OCI-LY3 (cell line): Measurements from ENCODE around the gene ACYP2.

Experiments
- H2AFZ ChIP-seq: fragments of 200-600, 300-600 bp; shearing (Covaris generic); 2 replicates; pipeline ENCODE4 v1.6.0; 2014; ENCODE audit warnings: antibody characterized with exemption, low read depth, low read length
- H3K27ac ChIP-seq: fragments of 200-600, 300-600 bp; sonication (generic); 2 replicates; pipeline ENCODE4 v1.5.1; 2014; ENCODE audit warnings: mild to moderate bottlenecking, low read length, moderate library complexity, mixed read lengths
- H3K27me3 ChIP-seq: fragments of 200-600, 300-600 bp; sonication (generic); 2 replicates; pipeline ENCODE4 v1.6.1; 2014; ENCODE audit warnings: low read depth, low read length, mixed read lengths
- H3K36me3 ChIP-seq: fragments of 200-600, 300-600 bp; sonication (generic); replicated peaks from 2 replicates; pipeline ENCODE3; 2014; ENCODE audit warnings: low read depth, low read length, mixed read lengths
- H3K4me1 ChIP-seq: fragments of 300-600, 200-600 bp; sonication (generic); 2 replicates; pipeline ENCODE4 v1.6.1; 2014; ENCODE audit warnings: low read length, mixed read lengths
- H3K4me2 ChIP-seq: fragments of 200-600, 300-600 bp; sonication (generic); 2 replicates; pipeline ENCODE4 v1.6.1; 2014; ENCODE audit warnings: low read length, mixed read lengths
- H3K4me3 ChIP-seq: fragments of 300-600, 200-600 bp; sonication (generic); 2 replicates; pipeline ENCODE4 v1.5.1; 2014; ENCODE audit warnings: antibody characterized with exemption, mild to moderate bottlenecking, low read length, moderate library complexity
- H3K79me2 ChIP-seq: fragments of 300-600, 200-600 bp; shearing (Covaris generic); 2 replicates; pipeline ENCODE4 v1.6.1; 2014; ENCODE audit warnings: mild to moderate bottlenecking, low read length, mixed read lengths
- H3K9ac ChIP-seq: fragments of 300-600, 200-600 bp; shearing (Covaris generic); 2 replicates; pipeline ENCODE4 v1.6.0; 2014; ENCODE audit warnings: mild to moderate bottlenecking, low read length, moderate library complexity
- H3K9me3 ChIP-seq: fragments of 200-600, 300-600 bp; shearing (Covaris generic); 2 replicates; pipeline ENCODE4 v1.6.1; 2014; ENCODE audit warnings: low read length, mixed read lengths; ENCODE audit not compliant: insufficient read depth
- H4K20me1 ChIP-seq: fragments of 200-600, 300-600 bp; sonication (generic); 2 replicates; pipeline ENCODE4 v1.6.1; 2016; ENCODE audit warnings: low read length, mixed read lengths; ENCODE audit not compliant: insufficient read depth
- CTCF ChIP-seq: fragments of 200-600, 300-600 bp; sonication (generic); IDR thresholded peaks from 2 replicates; pipeline ENCODE4 v1.5.1; 2014; ENCODE audit warnings: antibody characterized with exemption, low read length, low read depth
- EZH2phosphoT487 ChIP-seq: fragments of 200-600 bp; shearing (Covaris generic); IDR thresholded peaks from 2 replicates; pipeline ENCODE4 v1.6.1; 2018; ENCODE audit warnings: antibody characterized with exemption, mixed run types, low read depth

The ACYP2 gene

GRCh38 chr2:54228945-54229344 is 113.5 kb downstream of the ACYP2 start:
- Histone ChIP-seq H3K4me1 (no peaks in the 10 kb centered on the region), H3K9me3 (no peaks in the 10 kb centered on the region), H3K4me2 (no peak overlapping the region), H4K20me1 (no peaks in the 10 kb centered on the region), H3K36me3 (no peaks in the 10 kb centered on the region), H3K4me3 (no peak overlapping the region), H3K79me2 (no peaks in the 10 kb centered on the region), H3K27me3 (no peaks in the 10 kb centered on the region), H2AFZ (no peak overlapping the region), H3K27ac (no peak overlapping the region), H3K9ac (no peak overlapping the region)
- no peak for TF ChIP-seq CTCF
- no peak for TF ChIP-seq EZH2phosphoT487

- no peaks in the 10 kb centered on the region for H3K27me3 ChIP-seq
- no peak for TF ChIP-seq EZH2phosphoT487
- no peak for TF ChIP-seq CTCF
- H2AFZ ChIP-seq, result no peak overlapping the region
- no peak overlapping the region for H3K4me2 ChIP-seq
- no peak overlapping the region for H3K9ac ChIP-seq
- H3K4me1 ChIP-seq, result no peaks in the 10 kb centered on the region
- H3K79me2 ChIP-seq, result no peaks in the 10 kb centered on the region
- H4K20me1 ChIP-seq, result no peaks in the 10 kb centered on the region
- H3K27ac ChIP-seq, result no peak overlapping the region
- no peaks in the 10 kb centered on the region for H3K9me3 ChIP-seq
- no peaks in the 10 kb centered on the region for H3K36me3 ChIP-seq
- H3K4me3 ChIP-seq, result no peak overlapping the region
Measured at GRCh38 chr2:54233832-54234649, 118.6 kb downstream of the ACYP2 start.

- H3K4me2 ChIP-seq, result no peak overlapping the region
- no peaks in the 10 kb centered on the region for H3K36me3 ChIP-seq
- no peak overlapping the region for H2AFZ ChIP-seq
- H3K27me3 ChIP-seq, result no peaks in the 10 kb centered on the region
- no peak overlapping the region for H3K9ac ChIP-seq
- TF ChIP-seq EZH2phosphoT487, result no peak
- TF ChIP-seq CTCF, result no peak
- no peak overlapping the region for H3K4me3 ChIP-seq
- no peak overlapping the region for H3K27ac ChIP-seq
- no peaks in the 10 kb centered on the region for H3K4me1 ChIP-seq
- no peaks in the 10 kb centered on the region for H3K79me2 ChIP-seq
- no peaks in the 10 kb centered on the region for H3K9me3 ChIP-seq
- no peaks in the 10 kb centered on the region for H4K20me1 ChIP-seq
Measured at GRCh38 chr2:54237428-54237827, 122.0 kb downstream of the ACYP2 start.

GRCh38 chr2:54239427-54239826 is 124.0 kb downstream of the ACYP2 start:
- H3K4me2 ChIP-seq, result no peak overlapping the region
- no peaks in the 10 kb centered on the region for H4K20me1 ChIP-seq
- no peak overlapping the region for H2AFZ ChIP-seq
- no peaks in the 10 kb centered on the region for H3K4me1 ChIP-seq
- H3K36me3 ChIP-seq, result no peaks in the 10 kb centered on the region
- H3K9ac ChIP-seq, result no peak overlapping the region
- no peaks in the 10 kb centered on the region for H3K79me2 ChIP-seq
- no peaks in the 10 kb centered on the region for H3K9me3 ChIP-seq
- no peak overlapping the region for H3K27ac ChIP-seq
- H3K4me3 ChIP-seq, result no peak overlapping the region
- H3K27me3 ChIP-seq, result no peaks in the 10 kb centered on the region
- TF ChIP-seq CTCF (no peak), EZH2phosphoT487 (no peak)
